IMR-90 (cell line): Measurements from ENCODE around the gene ZNF443. TPM values are rescaled to one million over a fixed set of nuclear protein-coding genes. Genes with fewer than 3 reads are reported as not detected.

ENCODE experiments used
- ATAC-seq: fragments of 200-7000 bp; cut with Tn5 transposase; 2 replicates; pipeline ENCODE4 v1.9.1; 2020; ENCODE audit warnings: low read depth, mild to moderate bottlenecking, moderate library complexity
- BruUV-seq: library from RNA; stranded (reverse); fragments of 400-500 nt; replicated peaks from 2 replicates; lab custom pipeline; 2021; lab: Mats Ljungman, UMichigan
- CTCF ChIA-PET: fragments of 300-600 bp; formaldehyde crosslinking; extraction: SDS; loops from one replicate; lab custom pipeline; 2021; ENCODE audit warnings: antibody characterized with exemption; lab: Yijun Ruan, JAX
- POLR2A ChIA-PET: fragments of 300-600 bp; sonication (Branson Sonifier 250); formaldehyde crosslinking; loops from one replicate; lab custom pipeline; 2022; ENCODE audit warnings: antibody characterized with exemption; ENCODE audit not compliant: unreplicated experiment; lab: Charles Lee
- DNase-seq: peaks from one replicate; pipeline ENCODE4 v3.0.0; 2013
- H2AFZ ChIP-seq: replicated peaks from 2 replicates; pipeline ENCODE3; 2013; ENCODE audit warnings: low read length, mild to moderate bottlenecking; ENCODE audit not compliant: poor library complexity
- H2AK5ac ChIP-seq: 2 replicates; pipeline ENCODE4 v1.6.1; 2013; ENCODE audit warnings: low read depth, low read length, inconsistent platforms
- H2AK9ac ChIP-seq: replicated peaks from 2 replicates; pipeline ENCODE3; 2013; ENCODE audit warnings: mild to moderate bottlenecking, low read depth, low read length, moderate library complexity; ENCODE audit not compliant: poor library complexity
- H2BK120ac ChIP-seq: 2 replicates; pipeline ENCODE4 v1.6.1; 2013; ENCODE audit warnings: low read depth, low read length, inconsistent platforms
- H2BK15ac ChIP-seq: 3 replicates; pipeline ENCODE4 v1.6.1; 2013; ENCODE audit warnings: low read depth, low read length, inconsistent platforms
- H2BK20ac ChIP-seq: 2 replicates; pipeline ENCODE4 v1.6.1; 2013; ENCODE audit warnings: low read depth, mild to moderate bottlenecking, inconsistent platforms, low read length, moderate library complexity
- H2BK5ac ChIP-seq: 2 replicates; pipeline ENCODE4 v1.6.1; 2013; ENCODE audit warnings: mild to moderate bottlenecking, low read depth, low read length, inconsistent platforms; ENCODE audit not compliant: poor library complexity, severe bottlenecking
- H3K14ac ChIP-seq: replicated peaks from 2 replicates; pipeline ENCODE4 v1.6.1; 2013; ENCODE audit warnings: low read depth, low read length, inconsistent platforms
- H3K18ac ChIP-seq: 2 replicates; pipeline ENCODE4 v1.6.1; 2013; ENCODE audit warnings: low read depth, low read length, control low read depth
- H3K23ac ChIP-seq: 2 replicates; pipeline ENCODE4 v1.6.1; 2013; ENCODE audit warnings: low read depth, low read length, inconsistent platforms
- H3K27ac ChIP-seq: 2 replicates; pipeline ENCODE4 v1.5.1; 2013; ENCODE audit warnings: mild to moderate bottlenecking, control low read depth, low read length; ENCODE audit not compliant: insufficient read depth
- H3K27me3 ChIP-seq: 2 replicates; pipeline ENCODE4 v1.6.1; 2013; ENCODE audit warnings: low read length; ENCODE audit not compliant: control insufficient read depth, insufficient read depth
- H3K36me3 ChIP-seq: 2 replicates; pipeline ENCODE4 v1.6.1; 2013; ENCODE audit warnings: low read length, mixed read lengths; ENCODE audit not compliant: control insufficient read depth, insufficient read depth
- H3K4ac ChIP-seq: 2 replicates; pipeline ENCODE4 v1.6.1; 2013; ENCODE audit warnings: low read depth, low read length, inconsistent platforms
- H3K4me1 ChIP-seq: 2 replicates; pipeline ENCODE4 v1.6.1; 2013; ENCODE audit warnings: low read length, mixed read lengths; ENCODE audit not compliant: control insufficient read depth, insufficient read depth
- H3K4me2 ChIP-seq: 2 replicates; pipeline ENCODE4 v1.6.1; 2013; ENCODE audit warnings: low read depth, mild to moderate bottlenecking, control low read depth, low read length, moderate library complexity
- H3K4me3 ChIP-seq: 2 replicates; pipeline ENCODE4 v1.5.1; 2013; ENCODE audit warnings: low read depth, mild to moderate bottlenecking, control low read depth, low read length, moderate library complexity; ENCODE audit not compliant: insufficient read depth
- H3K56ac ChIP-seq: 2 replicates; pipeline ENCODE4 v1.6.1; 2013; ENCODE audit warnings: low read length, inconsistent platforms; ENCODE audit not compliant: insufficient read depth; ENCODE audit errors: extremely low read depth
- H3K79me1 ChIP-seq, 2 experiments: 2 replicates each; pipeline ENCODE4 v1.6.1; 2013; ENCODE audit warnings: low read length in 2 of 2, inconsistent platforms in 1 of 2, low read depth in 1 of 2
- H3K9ac ChIP-seq: 2 replicates; pipeline ENCODE4 v1.6.1; 2013; ENCODE audit warnings: low read depth, low read length, control low read depth
- H3K9me1 ChIP-seq: 2 replicates; pipeline ENCODE4 v1.6.1; 2013; ENCODE audit warnings: low read length, inconsistent platforms; ENCODE audit not compliant: insufficient read depth
- H3K9me3 ChIP-seq: 2 replicates; pipeline ENCODE4 v1.6.1; 2013; ENCODE audit warnings: low read length; ENCODE audit not compliant: control insufficient read depth, insufficient read depth
- H4K20me1 ChIP-seq: 2 replicates; pipeline ENCODE4 v1.6.1; 2013; ENCODE audit warnings: low read length, inconsistent platforms; ENCODE audit not compliant: insufficient read depth
- H4K5ac ChIP-seq: 2 replicates; pipeline ENCODE4 v1.6.1; 2013; ENCODE audit warnings: mild to moderate bottlenecking, low read depth, low read length, control low read depth
- H4K8ac ChIP-seq, 2 experiments: 2 replicates each; pipeline ENCODE4 v1.6.1; 2013; ENCODE audit warnings: low read depth in 2 of 2, low read length in 2 of 2, control low read depth in 1 of 2, inconsistent platforms in 1 of 2
- H4K91ac ChIP-seq: 2 replicates; pipeline ENCODE4 v1.6.1; 2013; ENCODE audit warnings: low read depth, low read length, inconsistent platforms; ENCODE audit not compliant: insufficient read depth
- CHD1 ChIP-seq: IDR thresholded peaks from 2 replicates; pipeline ENCODE4 v1.6.1; 2012; ENCODE audit warnings: low read depth, low read length, improper control_type of control experiment
- FOS ChIP-seq: fragments of 150-350 bp; IDR thresholded peaks from 2 replicates; pipeline ENCODE4 v1.6.1; 2016; ENCODE audit warnings: low read depth, low read length
- MAFK ChIP-seq: IDR thresholded peaks from 2 replicates; pipeline ENCODE4 v1.6.1; 2012; ENCODE audit warnings: low read depth, low read length, improper control_type of control experiment
- MAZ ChIP-seq: IDR thresholded peaks from 2 replicates; pipeline ENCODE4 v1.6.1; 2012; ENCODE audit warnings: low read depth, mild to moderate bottlenecking, low read length, improper control_type of control experiment, moderate library complexity, borderline replicate concordance
- POLR2A ChIP-seq: IDR thresholded peaks from 2 replicates; pipeline ENCODE4 v1.6.1; 2012; ENCODE audit warnings: mild to moderate bottlenecking, low read depth, low read length
- RAD21 ChIP-seq: IDR thresholded peaks from 2 replicates; pipeline ENCODE4 v1.6.1; 2012; ENCODE audit warnings: low read length, improper control_type of control experiment
- RCOR1 ChIP-seq: IDR thresholded peaks from 2 replicates; pipeline ENCODE4 v1.6.1; 2012; ENCODE audit warnings: mild to moderate bottlenecking, low read length, improper control_type of control experiment; ENCODE audit not compliant: insufficient replicate concordance
- RFX5 ChIP-seq: IDR thresholded peaks from 2 replicates; pipeline ENCODE4 v1.8.0; 2012; ENCODE audit warnings: low read depth, mild to moderate bottlenecking, low read length, moderate library complexity
- SMC3 ChIP-seq: fragments of 150-350 bp; IDR thresholded peaks from 2 replicates; pipeline ENCODE4 v1.6.1; 2016; ENCODE audit warnings: low read depth, mild to moderate bottlenecking, antibody characterized with exemption, low read length, moderate library complexity
- WGBS, 2 experiments: methylation state at CpG; one replicate each; pipeline versions ENCODE4 v1.1.5 to v1.1.7; 2013; ENCODE audit warnings: missing lambda C conversion rate in 2 of 2; ENCODE audit not compliant: insufficient read length in 1 of 2; ENCODE audit errors: extremely low coverage in 2 of 2; 5-methylcytosine and 5-hydroxymethylcytosine counted together
- dilution Hi-C: fragments of 300-500 bp; cut with HindIII; formaldehyde crosslinking; loops from one replicate; pipeline ENCODE4 v1.14.3; 2018; ENCODE audit warnings: low sequenced_read_pairs; ENCODE audit not compliant: unreplicated experiment
- in situ Hi-C: fragments of 300-500 bp; cut with MboI; formaldehyde crosslinking; loops from 3 replicates; pipeline ENCODE4 v1.14.3; 2019; ENCODE audit warnings: low sequenced_read_pairs, inconsistent platforms, mixed read lengths
- intact Hi-C: fragments of 100-400 bp; cut with micrococcal nuclease; formaldehyde crosslinking; loops from 2 replicates; pipeline ENCODE4 v1.10.0; 2022
- polyA plus RNA-seq, 3 experiments: library from polyadenylated mRNA; depleted of rRNA; stranded (reverse); fragments of >200 nt; gene quantifications; 2 replicates each; pipeline ENCODE4 v1.2.3, GENCODE V29; 2012; ENCODE audit warnings: low replicate concordance in 1 of 3
- total RNA-seq: library from RNA; depleted of rRNA; stranded (reverse); fragments of >200 nt; gene quantifications from 2 replicates; pipeline ENCODE4 v1.2.3, GENCODE V29; 2012
- TF ChIP-seq, protein P1 (sequence below): fragments of 150-350 bp; IDR thresholded peaks from 2 replicates; pipeline ENCODE4 v1.6.1; 2017; ENCODE audit warnings: mild to moderate bottlenecking, antibody characterized with exemption, low read length, low read depth
- TF ChIP-seq, protein P2 (sequence below): fragments of 150-350 bp; IDR thresholded peaks from 2 replicates; pipeline ENCODE4 v1.6.1; 2016; ENCODE audit warnings: low read depth, mild to moderate bottlenecking, low read length, moderate library complexity, borderline replicate concordance

ZNF443 gene
- total and polyA plus RNA-seq, 2 of the 4 experiments (the other 2 are of a cell fraction): 0.79 to 3.2 TPM

DNA sequence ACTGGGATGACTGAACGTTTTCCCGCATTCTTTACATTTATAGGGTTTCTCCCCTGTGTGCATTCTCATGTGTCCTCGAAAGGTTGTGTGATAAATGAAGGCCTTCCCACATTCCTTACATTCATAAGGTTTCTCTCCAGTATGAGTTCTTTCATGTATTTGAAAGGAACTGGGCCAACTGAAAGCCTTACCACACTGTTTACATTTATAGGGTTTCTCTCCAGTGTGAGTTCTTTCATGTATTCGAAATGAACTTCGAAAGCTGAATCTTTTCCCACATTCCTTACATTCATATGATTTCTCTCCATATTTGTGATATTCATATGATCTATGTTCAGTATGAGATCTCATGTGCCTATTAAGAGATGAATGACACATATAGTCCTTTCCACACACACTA, 24.4 kb upstream of the ZNF443 start:
- no peak overlapping the region for H2AK5ac ChIP-seq
- no peak overlapping the region for H3K4me3 ChIP-seq
- H3K9me3 ChIP-seq: peaks cover 58% of the 10 kb centered on the region
- H2AK9ac ChIP-seq: no peak overlapping the region
- H3K4me2 ChIP-seq: no peak overlapping the region
- no peak overlapping the region for H4K91ac ChIP-seq
- in situ Hi-C loops: no loop called here
- CTCF ChIA-PET: no interaction called here
- H3K4me1 ChIP-seq: no peaks in the 10 kb centered on the region
- H4K20me1 ChIP-seq: no peaks in the 10 kb centered on the region
- ATAC-seq (no peak), DNase-seq (no peak)
- H3K36me3 ChIP-seq: peaks cover 8% of the 10 kb centered on the region
- H3K18ac ChIP-seq: no peak overlapping the region
- no peak overlapping the region for H3K27ac ChIP-seq
- no peak overlapping the region for H3K14ac ChIP-seq
- 0 out of 4 replicates have a peak, but pooled peaks cover 0 to 4% of the 10 kb centered on the region in 2 experiments for H3K79me1 ChIP-seq
- H3K9me1 ChIP-seq: no peaks in the 10 kb centered on the region
- no TSS peak for BruUV-seq
- no peak overlapping the region for H2BK15ac ChIP-seq
- POLR2A ChIA-PET: no interaction called here
- H3K9ac ChIP-seq: no peak overlapping the region
- intact Hi-C loops: no loop called here
- no peak overlapping the region for H2AFZ ChIP-seq
- TF ChIP-seq RAD21 (no peak), RFX5 (no peak), MAZ (no peak), MAFK (no peak), CHD1 (no peak), FOS (no peak), SMC3 (no peak), RCOR1 (no peak), POLR2A (no peak)
- TF ChIP-seq, protein P1, sequence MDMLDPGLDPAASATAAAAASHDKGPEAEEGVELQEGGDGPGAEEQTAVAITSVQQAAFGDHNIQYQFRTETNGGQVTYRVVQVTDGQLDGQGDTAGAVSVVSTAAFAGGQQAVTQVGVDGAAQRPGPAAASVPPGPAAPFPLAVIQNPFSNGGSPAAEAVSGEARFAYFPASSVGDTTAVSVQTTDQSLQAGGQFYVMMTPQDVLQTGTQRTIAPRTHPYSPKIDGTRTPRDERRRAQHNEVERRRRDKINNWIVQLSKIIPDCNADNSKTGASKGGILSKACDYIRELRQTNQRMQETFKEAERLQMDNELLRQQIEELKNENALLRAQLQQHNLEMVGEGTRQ: no peak
- TF ChIP-seq, protein P2, sequence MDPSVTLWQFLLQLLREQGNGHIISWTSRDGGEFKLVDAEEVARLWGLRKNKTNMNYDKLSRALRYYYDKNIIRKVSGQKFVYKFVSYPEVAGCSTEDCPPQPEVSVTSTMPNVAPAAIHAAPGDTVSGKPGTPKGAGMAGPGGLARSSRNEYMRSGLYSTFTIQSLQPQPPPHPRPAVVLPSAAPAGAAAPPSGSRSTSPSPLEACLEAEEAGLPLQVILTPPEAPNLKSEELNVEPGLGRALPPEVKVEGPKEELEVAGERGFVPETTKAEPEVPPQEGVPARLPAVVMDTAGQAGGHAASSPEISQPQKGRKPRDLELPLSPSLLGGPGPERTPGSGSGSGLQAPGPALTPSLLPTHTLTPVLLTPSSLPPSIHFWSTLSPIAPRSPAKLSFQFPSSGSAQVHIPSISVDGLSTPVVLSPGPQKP: no peak
- no peak overlapping the region for H3K23ac ChIP-seq
- H2BK20ac ChIP-seq: no peak overlapping the region
- H2BK5ac ChIP-seq: no peak overlapping the region
- dilution Hi-C loops: no loop called here
- no peak overlapping the region for H2BK120ac ChIP-seq
- H3K56ac ChIP-seq: no peak overlapping the region
- WGBS, 2 experiments: no CpG with 5 or more reads among the region's 5 CpGs
- H4K5ac ChIP-seq: no peak overlapping the region
- H3K4ac ChIP-seq: no peak overlapping the region
- H4K8ac ChIP-seq: no peak overlapping the region
- H3K27me3 ChIP-seq: no peaks in the 10 kb centered on the region
